GM19467 (cell line): ENCODE data around the gene SLC25A29.

Source experiments
- ATAC-seq: cut with Tn5 transposase; IDR thresholded peaks from one replicate; pipeline ENCODE4 v1.9.1; 2021; ENCODE audit warnings: mild to moderate bottlenecking, moderate library complexity; ENCODE audit not compliant: unreplicated experiment

The SLC25A29 gene

DNA sequence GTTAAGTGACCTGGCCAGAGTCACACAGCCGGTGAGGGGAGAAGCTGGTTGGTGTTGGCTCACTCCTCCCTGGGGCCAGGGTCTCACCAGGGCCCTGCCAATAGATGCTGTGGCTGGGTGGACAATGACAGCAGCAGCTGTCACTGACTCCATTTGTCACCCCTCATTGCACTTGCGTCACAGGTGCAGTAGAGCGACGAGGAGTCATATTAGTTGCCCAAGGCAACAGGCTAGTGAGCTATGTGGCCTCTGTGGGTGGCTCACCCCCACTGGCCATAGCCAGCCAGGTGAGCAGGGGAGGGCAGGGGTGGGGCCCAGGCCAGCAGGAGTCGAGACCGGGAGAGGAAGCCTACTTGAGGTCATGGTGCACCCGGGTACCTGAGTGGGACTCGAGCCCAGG lies 26.6 kb upstream of the SLC25A29 start:
- ATAC-seq: no peak

DNA sequence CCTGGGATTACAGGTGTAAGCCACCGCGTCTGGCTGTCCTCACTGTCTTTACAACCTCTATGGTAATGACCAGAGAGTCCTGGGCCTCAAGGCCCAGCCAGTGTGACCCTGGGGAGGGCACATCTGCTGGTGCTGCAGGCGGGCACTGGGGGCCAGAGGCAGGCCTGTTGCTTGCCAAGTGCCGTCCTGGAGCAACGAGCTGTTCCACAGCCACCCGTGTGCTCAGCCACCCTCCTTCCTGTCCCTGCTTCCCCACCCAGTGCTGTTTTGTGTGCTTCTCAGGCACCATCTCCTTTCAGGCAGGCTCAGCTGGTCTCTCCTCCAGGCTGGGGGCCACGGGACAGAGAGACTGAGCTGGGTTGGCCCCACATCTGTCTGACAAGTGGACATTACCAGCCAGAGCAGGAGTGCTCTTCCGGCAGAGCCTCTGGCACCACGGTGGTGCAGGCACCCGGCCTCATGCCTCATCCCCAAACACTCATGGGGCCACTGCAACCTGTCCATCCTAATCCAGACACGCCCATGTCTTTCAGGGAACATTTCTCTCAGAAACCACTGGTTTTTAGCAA lies 25.9 kb upstream of the SLC25A29 start:
- ATAC-seq: no peak

- no peak for ATAC-seq
Observed at GRCh38 chr14:100330388-100330931, 24.2 kb upstream of the SLC25A29 start.

DNA sequence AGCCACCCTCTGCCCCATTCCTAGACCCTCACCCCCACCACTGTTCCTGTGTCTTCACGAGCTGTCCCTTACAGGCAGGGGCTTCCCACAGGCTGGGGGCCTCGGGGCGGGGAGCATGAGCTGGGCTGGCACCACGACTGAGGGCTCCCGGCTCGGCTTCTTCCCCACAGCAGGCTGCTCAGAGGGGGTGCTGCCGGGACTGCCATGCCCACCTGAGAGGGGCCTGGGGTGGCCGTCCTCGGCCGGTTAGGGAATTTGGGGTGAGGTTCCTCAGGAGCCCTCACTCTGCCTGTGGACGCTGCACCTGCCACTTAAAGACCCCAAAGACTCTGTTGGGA lies 23.7 kb upstream of the SLC25A29 start:
- no peak for ATAC-seq

DNA sequence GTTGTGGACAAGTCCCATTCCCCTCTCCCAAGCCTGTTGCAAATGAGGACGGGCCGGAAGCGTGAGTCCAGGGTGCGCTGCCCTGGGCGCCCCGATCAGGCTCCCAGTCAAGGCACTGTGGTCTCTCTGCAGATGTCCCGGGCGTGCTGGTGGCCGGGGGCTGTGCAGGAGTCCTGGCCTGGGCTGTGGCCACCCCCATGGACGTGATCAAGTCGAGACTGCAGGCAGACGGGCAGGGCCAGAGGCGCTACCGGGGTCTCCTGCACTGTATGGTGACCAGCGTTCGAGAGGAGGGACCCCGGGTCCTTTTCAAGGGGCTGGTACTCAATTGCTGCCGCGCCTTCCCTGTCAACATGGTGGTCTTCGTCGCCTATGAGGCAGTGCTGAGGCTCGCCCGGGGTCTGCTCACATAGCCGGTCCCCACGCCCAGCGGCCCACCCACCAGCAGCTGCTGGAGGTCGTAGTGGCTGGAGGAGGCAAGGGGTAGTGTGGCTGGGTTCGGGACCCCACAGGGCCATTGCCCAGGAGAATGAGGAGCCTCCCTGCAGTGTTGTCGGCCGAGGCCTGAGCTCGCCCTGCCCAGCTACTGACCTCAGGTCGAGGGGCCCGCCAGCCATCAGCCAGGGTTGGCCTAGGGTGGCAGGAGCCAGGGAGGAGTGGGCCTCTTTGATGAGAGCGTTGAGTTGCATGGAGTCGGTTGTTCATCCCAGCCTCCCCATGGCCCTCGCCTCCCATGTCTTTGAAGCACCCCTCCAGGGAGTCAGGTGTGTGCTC lies 23.2 kb upstream of the SLC25A29 start:
- ATAC-seq: no peak

DNA sequence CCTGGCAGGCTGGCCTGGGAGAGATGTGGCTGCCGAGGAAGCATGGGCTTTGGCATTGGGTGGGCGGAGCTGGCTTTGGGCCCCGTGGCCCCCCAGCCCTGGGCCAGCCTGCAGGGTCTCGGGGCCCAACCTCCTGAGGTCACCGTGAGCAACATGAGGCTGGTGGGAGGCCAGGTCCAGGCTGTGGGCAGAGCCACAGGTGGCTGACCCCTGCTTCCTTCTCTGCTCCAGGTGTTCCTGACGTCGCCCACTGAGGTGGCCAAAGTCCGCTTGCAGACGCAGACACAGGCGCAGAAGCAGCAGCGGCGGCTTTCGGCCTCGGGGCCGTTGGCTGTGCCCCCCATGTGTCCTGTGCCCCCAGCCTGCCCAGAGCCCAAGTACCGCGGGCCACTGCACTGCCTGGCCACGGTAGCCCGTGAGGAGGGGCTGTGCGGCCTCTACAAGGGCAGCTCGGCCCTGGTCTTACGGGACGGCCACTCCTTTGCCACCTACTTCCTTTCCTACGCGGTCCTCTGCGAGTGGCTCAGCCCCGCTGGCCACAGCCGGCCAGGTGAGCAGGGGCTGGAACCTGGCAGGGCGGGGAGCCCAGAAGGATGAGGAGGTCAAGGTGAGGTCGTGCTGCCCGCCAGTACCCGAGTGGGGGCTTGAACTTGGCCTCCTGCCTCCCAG lies 22.4 kb upstream of the SLC25A29 start:
- ATAC-seq: no peak

DNA sequence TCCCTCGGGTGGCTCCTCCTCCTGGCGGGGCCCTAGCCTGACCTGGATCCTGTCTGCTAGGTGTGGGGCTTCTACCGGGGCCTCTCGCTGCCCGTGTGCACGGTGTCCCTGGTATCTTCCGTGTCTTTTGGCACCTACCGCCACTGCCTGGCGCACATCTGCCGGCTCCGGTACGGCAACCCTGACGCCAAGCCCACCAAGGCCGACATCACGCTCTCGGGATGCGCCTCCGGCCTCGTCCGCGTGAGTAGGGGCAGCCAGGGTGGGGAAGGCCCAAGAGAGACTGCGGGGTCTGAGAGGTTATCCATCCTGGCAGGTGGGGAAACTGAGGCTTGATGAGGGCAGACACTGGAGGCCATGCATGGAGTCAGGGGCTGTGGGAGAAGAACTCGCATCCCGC lies 20.9 kb upstream of the SLC25A29 start:
- no peak for ATAC-seq

DNA sequence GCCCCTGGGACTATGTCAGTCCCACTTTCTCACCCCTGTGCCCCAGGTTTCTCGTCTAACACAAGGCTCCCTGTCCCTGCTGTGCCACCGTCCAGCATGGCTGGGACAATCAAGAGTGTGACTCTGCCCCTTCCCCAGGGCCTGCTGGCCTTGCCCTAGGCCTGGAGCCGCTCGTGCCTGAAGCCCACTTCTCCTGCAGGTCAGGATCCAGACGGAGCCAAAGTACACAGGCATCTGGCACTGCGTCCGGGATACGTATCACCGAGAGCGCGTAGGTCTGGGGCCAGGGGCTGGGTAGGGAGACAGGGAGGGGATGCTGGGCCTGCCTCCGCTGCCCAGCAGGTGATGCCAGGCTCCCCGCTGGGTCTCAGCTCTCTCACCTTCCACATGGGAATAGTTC lies 19.7 kb upstream of the SLC25A29 start:
- ATAC-seq: no peak

GRCh38 chr14:100325231-100325632 lies 19.0 kb upstream of the SLC25A29 start:
- no peak for ATAC-seq

DNA sequence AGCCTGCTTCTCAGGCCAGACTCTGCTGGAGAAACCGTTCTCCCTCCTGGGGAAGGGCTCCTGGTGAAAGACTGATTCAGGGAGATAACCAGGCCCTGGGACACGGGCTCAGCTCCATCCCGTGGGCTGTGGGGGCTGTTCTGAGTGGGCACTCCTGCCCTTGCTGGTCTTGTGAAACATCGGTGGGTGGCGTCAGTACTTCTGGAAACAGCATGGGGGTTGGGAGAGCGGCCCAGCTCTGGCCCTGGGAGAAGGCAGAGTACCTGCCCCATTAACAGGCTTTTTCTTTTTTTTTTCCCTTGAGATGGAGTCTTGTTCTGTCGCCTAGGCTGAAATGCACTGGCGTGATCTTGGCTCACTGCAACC lies 17.7 kb upstream of the SLC25A29 start:
- ATAC-seq: no peak

- ATAC-seq: no peak
Observed at GRCh38 chr14:100323121-100323941, 17.1 kb upstream of the SLC25A29 start, which contains the start of gene SLC25A47. SLC25A47 (plus strand) TSS chr14:100323339; CDS start chr14:100323415, 76 bp downstream.

- no peak for ATAC-seq
Observed at GRCh38 chr14:100322138-100322957, 16.1 kb upstream of the SLC25A29 start.

- no peak for ATAC-seq
Observed at GRCh38 chr14:100321473-100322137, 15.4 kb upstream of the SLC25A29 start.

- ATAC-seq: no peak
Observed at GRCh38 chr14:100320157-100320856, 14.1 kb upstream of the SLC25A29 start.

DNA sequence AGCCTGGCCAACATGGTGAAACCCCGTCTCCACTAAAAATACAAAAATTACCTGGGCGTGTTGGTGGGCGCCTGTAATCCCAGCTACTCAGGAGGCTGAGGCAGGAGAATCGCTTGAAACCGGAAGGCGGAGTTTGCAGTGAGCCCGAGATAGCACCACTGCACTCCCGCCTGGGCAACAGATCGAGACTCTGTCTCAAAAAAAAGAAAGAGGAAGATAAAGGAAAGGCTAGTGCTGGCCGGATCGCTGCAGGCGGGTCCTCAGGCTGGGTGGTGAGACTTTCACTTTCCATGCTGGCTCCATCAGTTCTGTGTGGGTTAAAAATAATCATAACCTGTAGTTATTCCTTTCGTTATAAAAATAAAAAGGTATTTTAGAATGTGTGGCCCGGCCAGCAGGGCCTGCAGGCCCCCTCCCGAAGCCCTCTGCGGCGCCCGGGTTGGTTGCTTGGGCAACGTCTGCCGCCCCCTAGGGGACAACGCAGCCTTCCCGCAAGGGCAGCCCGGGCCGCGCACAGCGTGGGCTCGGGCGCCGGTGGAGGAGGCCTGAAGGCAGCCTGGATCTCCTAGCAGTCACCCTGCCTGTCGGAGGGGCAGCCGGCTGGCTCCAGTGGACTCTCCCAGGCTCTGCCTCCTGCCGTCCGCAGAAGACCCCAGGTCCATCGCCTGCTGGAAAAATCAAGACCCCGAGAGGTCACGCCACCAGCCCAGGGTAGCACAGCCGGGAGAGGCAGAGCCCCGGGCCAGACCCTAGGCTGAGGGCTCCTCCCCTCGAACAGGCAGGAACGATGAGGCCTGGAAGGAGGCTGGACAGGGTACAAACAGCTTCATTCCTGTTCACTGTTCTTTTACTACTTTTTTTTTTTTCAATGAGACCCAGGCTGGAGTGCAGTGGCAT lies 11.9 kb upstream of the SLC25A29 start:
- ATAC-seq: peak; percentile 91

DNA sequence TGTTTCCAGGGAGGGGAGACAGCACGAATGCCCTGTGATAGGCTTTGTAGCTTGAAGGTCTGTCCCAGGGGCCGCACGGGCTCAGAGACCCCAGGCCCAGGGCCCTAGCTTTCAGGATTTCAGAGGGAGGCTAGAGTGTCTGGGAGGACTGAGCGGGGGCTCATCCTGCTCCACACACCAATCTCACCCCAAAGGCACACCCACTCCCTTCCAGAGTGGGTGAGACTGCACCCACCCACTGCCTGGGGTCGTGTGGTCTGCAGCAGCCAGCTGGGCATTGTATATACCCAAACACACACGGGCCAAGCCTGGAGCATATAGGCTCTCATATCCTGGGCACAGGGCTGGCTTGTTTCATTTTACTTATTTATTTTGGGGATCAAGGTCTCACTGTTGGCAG lies 11.1 kb upstream of the SLC25A29 start:
- no peak for ATAC-seq

DNA sequence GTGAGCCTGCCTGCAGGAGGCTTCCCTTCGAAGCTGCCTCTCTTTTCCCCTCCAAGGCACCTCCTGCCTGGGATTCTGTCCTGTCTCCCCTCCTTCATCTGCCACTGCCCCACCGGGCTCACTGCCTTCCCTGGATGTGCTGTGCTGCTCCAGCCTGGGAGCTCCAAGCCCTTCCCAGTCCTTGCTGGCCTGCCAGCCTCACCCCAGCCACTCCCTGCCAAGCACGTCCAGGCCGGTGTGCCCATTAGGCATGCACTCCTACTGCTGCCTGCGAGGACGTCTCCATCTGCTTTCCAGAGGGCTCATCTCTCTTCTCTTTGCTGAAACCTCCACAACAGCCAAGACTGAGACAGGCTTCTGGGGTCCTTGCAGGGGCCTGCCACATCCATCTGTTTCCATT lies 8.5 kb upstream of the SLC25A29 start:
- ATAC-seq: no peak
